ENCODE results near the gene PDLIM3.

GRCh38 chr4:185536411-185536709 lies 1.1 kb upstream of the PDLIM3 start:
- no peak for TF ChIP-seq POLR2A (IDR thresholded peaks at IDR 0.05)
- TF ChIP-seq CTCF (IDR thresholded peaks at IDR 0.05): no peak
